Subcutaneous adipose tissue (tissue), 4 donors: ENCODE data around the gene CCDC71L. TPM values are rescaled to one million over a fixed set of nuclear protein-coding genes. Genes with fewer than 3 reads are reported as not detected.

Experiments used
- total RNA-seq, 4 donors: library from RNA; depleted of rRNA; stranded (reverse); fragments of >200 nt; gene quantifications; one replicate each; pipeline ENCODE4 v1.1.0, GENCODE V29; 2016
- TF ChIP-seq, protein P1 (sequence below): fragments of 450-650 bp; IDR thresholded peaks from one replicate; pipeline ENCODE4 v1.5.1; 2016; ENCODE audit warnings: low read depth, mild to moderate bottlenecking, control low read depth, antibody characterized with exemption, moderate library complexity

The CCDC71L gene
- total RNA-seq, 4 donors from 2014 or later, result 17.1 to 38.5 (median 20.8) TPM

DNA sequence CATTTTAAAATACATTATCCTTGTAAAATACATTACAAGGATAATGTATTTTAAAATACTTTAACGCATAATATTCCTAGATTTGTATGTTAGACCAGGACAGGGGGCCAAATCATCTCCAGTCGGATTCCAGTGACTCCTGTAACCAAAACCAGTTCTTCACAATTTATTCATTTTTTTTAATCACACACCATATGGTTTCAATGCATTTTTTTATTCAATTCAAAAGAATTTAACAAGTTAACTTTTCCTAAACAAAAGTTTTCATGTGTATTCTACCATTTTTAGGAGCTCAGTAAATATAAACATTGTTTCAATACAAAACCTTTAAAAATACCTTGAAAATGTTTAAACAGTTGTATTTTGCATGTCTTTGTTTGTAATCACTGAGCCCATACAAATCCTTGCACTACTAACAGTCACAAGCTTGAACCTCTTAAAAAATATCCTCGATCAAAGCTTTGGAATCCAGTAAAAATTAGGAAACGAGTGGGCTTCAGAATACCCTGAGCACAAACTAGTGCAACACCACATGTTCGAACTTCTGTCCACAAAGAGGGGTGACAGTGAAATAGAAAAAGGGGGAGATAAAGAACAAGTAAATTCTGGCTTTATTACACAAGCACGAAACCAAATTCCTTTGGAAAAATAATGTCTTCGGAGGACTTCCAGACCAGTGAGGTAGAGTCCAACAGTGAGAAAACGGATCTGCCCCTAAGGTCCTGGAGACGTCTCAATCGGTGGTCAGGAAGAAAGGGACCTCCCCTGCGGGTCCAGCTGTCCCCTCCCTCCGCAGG lies 1.6 kb downstream of the CCDC71L start:
- TF ChIP-seq, protein P1, sequence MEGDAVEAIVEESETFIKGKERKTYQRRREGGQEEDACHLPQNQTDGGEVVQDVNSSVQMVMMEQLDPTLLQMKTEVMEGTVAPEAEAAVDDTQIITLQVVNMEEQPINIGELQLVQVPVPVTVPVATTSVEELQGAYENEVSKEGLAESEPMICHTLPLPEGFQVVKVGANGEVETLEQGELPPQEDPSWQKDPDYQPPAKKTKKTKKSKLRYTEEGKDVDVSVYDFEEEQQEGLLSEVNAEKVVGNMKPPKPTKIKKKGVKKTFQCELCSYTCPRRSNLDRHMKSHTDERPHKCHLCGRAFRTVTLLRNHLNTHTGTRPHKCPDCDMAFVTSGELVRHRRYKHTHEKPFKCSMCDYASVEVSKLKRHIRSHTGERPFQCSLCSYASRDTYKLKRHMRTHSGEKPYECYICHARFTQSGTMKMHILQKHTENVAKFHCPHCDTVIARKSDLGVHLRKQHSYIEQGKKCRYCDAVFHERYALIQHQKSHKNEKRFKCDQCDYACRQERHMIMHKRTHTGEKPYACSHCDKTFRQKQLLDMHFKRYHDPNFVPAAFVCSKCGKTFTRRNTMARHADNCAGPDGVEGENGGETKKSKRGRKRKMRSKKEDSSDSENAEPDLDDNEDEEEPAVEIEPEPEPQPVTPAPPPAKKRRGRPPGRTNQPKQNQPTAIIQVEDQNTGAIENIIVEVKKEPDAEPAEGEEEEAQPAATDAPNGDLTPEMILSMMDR, result no peak

GRCh38 chr7:106658316-106659165 lies 2.4 kb downstream of the CCDC71L start:
- TF ChIP-seq, protein P1, result no peak

GRCh38 chr7:106657085-106657991 lies 3.6 kb downstream of the CCDC71L start:
- TF ChIP-seq, protein P1, result no peak

DNA sequence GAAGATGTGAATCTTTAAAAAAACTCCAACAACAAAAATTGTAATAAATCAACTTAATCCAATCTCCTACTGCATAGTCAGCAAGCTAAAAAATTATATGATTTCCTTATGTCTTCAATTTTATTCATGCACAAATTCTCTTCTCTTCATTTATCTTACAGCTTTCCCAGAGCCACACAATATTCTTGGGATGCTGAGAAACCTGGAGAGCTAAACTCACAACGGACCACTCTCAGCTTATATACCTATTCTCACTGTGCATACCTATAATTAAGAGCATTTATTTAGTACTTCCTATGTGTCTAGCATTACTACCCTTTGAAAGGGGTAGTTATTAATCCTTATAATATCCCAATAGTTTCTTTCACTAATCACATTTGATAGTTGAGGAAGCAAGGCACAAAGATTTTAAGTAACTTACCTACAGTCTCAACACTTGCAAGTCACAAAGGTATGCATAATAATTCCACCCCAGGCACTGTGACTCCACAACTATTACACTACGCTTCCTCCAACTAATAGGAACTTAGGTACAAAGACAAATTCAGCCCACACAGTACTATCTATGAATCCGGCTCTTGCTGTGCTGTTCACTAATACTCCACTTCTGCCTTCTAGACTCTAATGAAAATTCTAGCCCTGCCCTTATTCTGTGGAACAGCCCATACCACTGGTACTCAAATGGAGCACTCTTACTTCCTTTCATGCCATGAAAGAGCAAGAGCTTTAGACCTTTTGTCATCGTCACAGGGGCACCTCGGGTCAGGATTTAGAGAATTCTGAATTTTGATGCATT lies 5.1 kb downstream of the CCDC71L start:
- TF ChIP-seq, protein P1, result no peak

GRCh38 chr7:106653488-106653887 lies 7.5 kb downstream of the CCDC71L start:
- TF ChIP-seq, protein P1, result no peak

DNA sequence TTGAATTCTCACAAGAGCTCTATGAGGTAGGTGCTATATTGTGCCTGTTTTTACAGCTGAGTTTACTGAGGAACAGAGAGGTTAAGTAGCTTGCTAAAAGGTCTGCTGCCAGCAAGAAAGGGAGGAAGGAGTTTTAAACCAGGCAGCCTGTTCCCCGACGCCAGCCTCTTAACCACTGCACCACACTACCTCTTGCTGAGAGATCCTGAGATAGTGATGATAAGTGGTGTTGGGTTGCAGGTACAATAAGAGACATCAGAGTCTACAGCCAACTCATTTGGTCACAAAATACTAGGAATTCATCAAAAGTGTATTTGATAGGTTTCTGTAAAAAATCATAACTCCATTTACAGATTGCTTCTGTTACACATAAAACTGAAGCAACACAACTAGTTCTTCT lies 8.0 kb downstream of the CCDC71L start:
- TF ChIP-seq, protein P1, result no peak
